A172 (cell line): Measurements from ENCODE around the gene OSBP. TPM values are rescaled to one million over a fixed set of nuclear protein-coding genes. Genes with fewer than 3 reads are reported as not detected.
"Not testable (repeated sequence)": the region's sequence is repeated elsewhere in the genome, so short reads cannot be mapped to it uniquely, and the experiment has no call there.

Experiments used
- DNase-seq: peaks from one replicate; pipeline ENCODE4 v3.0.0-alpha.2; 2015; ENCODE audit warnings: low spot score
- total RNA-seq: library from RNA; depleted of rRNA; stranded (reverse); fragments of >200 nt; shearing (Covaris generic); gene quantifications from 2 replicates; pipeline ENCODE4 v1.2.3, GENCODE V29; 2014; rRNA removed

The OSBP gene
- total RNA-seq, 1 experiment from 2014 or later = 16.7 TPM

DNA sequence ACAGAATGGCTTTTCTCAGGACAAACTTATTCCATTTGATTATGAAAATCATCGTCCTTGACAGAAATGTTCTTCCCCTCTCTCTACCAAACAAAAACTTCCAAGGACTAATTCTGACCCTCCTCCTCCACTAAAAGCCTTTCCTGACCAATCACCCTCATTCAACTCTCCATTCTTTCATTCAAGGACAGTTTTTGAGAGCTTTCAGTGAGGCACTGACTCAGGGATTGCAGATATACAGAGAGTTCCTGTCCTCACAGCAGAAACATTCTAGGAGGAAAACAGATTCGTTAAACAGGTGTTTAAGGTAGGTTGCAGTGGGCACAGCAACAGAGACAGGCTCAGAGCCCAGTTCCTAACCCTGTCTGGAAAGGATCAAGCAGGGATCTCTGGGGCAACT, 62.7 kb downstream of the OSBP start:
- no peak for DNase-seq

DNA sequence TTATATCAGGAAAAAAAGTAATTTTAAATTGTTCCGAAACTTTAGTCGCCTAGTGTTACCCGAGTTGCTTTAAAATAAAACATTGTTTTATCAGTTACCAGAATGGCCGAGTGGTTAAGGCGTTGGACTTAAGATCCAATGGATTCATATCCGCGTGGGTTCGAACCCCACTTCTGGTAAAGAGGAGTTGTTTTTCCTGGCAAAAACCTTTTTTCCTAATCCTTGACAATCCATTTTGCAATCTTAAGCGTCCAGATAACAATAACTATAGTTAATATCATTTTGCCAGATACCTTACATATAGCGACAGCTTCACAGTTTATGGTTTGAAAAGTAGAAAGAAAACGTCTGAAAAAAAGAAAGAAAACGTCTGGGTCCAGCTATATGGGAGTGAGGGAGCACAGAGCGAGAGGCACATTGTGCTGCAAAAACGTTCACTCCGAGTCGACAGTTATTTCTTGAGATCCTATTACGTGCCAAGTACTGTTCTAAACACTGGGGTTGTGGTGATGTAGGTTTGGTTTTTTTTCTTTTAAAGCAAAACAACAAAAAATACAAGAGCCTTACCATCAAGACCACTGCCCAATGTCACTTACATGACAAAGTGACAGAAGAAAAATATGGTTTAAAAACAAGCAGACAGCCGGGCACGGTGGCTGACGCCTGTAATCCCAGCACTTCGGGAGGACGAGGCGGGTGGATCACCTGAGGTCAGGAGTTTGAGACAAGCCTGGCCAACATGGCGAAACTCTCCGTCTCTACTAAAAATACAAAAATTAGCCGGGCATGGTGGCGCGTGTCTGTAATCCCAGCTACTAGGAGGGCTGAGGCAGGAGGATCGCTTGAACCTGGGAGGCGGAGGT, 63.7 kb downstream of the OSBP start:
- DNase-seq = peak; percentile 78

DNA sequence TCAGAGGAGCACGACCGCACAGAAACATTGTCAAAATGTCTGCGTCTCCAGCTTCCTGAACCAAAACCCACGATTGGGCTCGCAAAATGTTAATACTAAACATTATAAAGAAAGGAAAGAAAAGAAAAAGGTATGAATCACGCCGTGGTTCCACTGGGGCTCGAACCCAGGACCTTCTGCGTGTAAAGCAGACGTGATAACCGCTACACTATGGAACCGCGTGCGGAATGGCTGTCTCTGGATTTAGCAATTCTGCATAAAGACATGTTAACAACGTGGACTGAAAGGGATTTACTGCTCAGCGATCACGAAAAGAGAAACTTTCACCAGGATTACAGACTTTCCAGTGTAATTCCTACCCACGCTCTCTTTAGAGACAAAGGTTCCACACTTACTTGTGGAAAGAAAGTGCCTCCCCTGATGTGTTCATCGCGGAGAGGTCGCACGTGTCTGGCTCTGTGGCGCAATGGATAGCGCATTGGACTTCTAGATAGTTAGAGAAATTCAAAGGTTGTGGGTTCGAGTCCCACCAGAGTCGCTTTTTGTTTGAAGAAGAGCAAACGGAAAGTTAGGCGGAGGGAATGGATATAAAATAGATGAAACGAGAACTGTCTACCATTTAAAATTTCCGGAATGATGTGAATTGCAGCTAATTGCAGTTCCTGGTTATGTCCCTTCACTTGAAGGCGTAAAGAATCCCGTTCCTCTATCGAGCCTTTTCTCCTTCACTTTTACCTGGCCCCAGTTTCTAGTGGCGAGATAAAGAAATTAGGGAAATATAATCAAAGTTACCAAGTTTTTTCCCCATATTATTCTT, 64.5 kb downstream of the OSBP start:
- peak; percentile 92 for DNase-seq

DNA sequence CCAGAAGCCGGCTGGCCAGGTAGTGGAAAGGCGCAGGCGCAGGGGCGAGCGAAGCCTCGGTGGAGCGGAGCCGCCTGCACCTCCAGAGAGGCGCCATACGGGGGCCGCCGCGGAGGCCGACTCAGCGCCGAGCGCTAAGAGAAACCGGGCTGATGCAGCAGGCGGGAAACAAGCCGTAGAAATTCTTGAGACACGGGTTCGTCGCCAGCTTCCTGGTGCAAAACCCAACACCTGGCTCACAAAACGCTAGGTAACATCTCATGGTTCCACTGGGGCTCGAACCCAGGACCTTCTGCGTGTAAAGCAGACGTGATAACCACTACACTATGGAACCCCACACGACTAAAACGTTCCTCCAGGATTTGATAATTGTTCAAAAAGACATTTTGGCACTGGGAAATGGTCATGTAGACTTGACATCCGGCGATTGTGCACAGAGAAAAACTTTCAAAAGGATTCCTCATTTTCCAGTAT, 65.2 kb downstream of the OSBP start:
- peak; percentile 95 for DNase-seq

DNA sequence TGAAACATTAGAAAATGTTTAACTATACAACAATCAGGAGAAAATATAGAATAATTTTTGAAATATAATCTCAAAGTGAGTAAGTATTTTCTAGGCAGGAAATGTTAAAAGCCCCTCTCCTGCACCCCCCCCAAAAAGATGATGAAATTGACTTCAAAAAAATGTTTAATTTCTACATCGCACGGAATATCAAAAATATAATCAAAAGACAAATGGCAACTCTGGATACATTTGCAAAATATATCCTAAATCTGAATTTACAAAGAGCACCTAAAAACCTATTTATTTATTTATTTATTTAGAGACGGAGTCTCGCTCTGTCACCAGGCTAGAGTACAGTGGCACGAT, 67.3 kb downstream of the OSBP start:
- no peak for DNase-seq

DNA sequence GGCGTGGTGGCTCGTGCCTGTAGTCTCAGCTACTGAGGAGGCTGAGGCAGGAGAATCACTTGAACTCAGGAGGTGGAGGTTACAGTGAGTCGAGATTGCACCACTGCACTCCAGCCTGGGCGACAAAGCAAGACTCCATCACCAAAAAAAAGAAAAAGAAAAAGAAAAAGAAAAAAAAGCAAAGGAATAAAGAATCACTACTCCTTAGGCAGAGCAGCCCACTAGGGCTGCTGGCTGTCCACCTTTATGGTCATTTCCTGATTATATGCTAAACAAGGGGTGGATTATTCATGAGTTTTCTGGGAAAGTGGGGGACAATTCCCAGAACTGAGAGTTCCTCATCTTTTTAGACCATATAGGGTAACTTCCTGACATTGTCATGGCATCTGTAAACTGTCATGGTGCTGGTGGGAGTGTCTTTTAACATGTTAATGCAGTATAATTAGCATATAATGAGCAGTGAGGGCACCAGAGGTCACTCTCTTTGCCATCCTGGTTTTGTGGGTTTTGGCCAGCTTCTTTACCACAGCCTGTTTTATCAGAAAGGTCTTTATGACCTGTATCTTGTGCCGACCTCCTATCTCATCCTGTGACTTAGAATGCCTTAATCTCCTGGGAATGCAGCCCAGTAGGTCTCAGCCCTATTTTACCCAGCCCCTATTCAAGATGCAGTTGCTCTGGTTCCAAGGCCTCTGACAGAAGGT, 67.8 kb downstream of the OSBP start:
- DNase-seq = peak; percentile 79

DNA sequence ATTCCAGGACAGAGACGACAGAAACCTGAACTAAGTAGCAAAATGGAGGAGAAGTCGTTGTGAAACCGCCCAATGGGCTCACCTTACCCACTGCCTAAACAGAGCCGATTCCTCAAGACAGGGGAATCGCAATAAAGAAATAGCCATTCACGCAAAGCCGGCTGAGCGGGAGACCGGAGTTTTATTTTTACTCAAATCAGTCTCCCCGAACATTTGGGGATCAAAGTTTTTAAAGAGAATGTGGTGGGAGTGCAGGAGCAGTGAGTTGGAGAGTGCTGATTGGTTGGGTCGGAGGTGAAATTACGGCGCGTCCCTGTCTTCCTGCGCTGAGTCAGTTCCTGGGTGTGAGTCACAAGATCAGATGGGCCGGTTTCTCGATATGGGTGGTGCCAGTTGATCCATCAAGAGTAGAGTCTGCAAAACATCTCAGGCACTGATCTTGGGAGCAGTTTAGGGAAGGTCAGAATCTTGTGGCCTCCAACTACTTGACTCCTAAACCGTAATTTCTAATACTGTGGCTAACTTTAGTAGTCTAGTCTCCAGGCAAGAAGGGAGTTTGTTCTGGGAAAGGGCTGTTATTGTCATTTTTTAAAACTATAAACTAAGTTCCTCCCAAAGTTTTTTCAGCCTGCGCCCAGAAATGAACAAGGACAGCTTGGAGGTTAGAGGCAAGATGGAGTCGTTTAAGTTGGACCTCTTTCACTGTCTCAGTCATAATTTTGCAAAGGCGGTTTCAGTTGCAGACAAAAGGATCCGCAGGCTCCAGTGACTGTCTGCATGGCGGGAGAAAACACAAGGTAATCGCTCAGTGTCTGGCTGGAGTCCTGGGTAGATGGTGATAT, 70.2 kb downstream of the OSBP start:
- DNase-seq = peak; percentile 98

DNA sequence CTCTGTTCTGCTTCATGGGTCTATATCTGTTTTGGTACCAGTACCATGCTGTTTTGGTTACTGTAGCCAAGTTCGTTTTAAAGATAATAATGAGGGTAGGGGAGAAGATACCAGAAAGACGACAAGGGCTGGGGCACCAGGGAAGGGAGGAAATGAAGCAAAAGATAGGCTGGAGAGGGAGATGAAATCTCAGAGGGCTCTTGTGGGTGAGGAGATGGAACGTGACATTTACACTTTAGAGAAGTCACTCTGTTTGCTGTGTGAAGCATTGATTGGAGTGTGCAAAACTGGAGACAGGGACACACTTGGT, 70.8 kb downstream of the OSBP start:
- no peak for DNase-seq

DNA sequence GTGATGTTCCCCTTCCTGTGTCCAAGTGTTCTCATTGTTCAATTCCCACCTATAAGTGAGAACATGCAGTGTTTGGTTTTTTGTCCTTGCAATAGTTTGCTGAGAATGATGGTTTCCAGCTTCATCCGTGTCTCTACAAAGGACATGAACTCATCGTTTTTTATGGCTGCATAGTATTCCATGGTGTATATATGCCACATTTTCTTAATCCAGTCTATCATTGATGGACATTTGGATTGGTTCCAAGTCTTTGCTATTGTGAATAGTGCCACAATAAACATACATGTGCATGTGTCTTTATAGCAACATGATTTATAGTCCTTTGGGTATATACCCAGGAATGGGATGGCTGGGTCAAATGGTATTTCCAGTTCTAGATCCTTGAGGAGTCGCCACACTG, 71.9 kb downstream of the OSBP start:
- not testable (repeated sequence) for DNase-seq

DNA sequence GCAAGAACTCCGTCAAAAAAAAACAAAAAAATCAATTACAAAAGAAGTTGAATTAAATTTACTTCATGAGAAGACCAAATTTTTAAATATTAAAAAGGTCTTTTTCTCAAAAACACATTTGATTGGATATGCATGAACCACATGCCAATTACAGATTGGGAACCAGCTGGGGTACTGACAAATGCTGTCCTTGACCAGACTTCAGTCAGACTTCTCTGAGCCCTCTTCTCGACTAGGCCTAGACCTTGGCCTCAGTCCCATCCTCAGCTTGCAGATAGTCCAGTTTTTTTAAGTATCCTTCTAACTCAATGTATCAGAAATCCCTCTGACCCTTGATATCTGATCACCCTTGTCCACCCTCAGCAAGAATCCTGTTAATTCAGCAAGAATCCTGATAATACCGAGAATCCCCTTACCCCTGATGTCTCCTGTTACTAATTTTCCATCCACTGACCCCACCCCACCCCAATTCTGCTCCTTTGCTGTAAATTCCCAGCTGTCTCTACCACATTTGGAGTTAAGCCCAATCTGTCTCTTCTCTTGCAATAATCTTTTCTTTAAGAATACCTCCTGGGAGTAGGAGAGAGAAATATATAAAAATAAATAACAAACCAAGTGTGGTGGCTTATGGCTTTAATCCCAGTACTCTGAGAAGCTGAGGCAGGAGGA, 73.3 kb downstream of the OSBP start:
- no peak for DNase-seq

DNA sequence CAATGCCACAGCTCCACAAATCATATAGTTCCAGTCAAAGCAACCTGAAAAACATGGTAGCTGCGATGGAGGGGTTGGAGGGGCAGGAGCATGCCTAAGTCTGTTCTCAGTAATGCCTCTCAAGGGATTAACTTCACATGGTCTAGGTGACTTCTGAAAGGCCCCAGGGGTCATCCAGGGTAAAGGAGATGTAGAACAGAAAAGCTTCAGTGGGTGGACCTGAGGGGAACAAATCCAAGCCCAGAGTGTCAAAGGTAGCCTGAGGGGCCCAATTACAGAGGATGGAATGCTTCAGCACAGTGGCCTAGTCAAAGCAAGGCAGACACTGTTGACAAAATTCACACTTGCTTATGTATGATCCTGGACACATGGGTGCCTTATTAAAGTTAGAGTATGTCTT, 80.9 kb downstream of the OSBP start:
- DNase-seq = no peak

DNA sequence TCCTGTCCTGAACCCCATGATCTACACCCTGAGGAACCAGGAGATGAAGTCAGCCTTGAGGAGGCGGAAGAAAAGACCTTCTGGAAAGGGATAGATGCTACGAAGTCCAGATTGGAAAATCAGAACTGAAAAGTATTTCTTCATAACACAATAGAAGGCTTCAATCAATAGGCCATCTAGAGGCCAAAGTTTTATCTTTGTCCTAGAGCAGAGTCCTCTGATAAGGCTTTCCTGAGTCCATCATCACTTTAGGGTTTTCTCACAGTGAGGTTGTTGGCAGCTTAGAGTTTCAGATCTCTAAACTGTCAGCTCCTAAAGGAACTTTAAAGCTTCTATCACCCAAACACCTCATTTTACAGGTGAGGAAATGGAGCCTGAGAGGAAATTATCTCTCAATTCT, 83.0 kb downstream of the OSBP start:
- DNase-seq = no peak

DNA sequence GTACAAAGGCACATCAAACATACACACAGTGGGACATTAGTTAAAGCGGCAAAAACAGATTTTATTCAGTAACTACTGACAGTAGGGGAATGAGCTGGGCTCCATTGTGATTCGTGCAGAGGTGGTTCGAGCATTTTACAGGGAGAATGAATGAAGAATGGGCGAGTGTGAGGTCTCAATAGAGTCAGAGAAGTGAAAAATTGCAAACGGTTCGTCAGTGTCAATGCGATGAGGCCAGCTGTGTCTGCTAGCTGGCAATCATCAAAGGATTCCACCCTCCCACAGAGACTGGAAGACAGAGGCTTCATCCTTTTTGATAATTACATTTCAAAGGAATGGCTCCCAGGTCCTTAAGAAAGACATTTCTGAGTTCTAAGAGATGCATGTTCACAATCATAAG, 86.9 kb downstream of the OSBP start:
- no peak for DNase-seq

Other genes starting within 250 kb of the OSBP start
- gene OR5A2, start 189.4 kb downstream of the OSBP start, total RNA-seq = not detected in 2 replicates
- gene OR5A1, start 179.3 kb downstream of the OSBP start, total RNA-seq = not detected in 2 replicates
- gene OR4D6, start 158.8 kb downstream of the OSBP start, total RNA-seq = not detected in 2 replicates
- not detected in 2 replicates for gene OR4D10, start 142.5 kb downstream of the OSBP start, total RNA-seq
- gene OR4D11, start 112.2 kb downstream of the OSBP start, total RNA-seq = not detected in 2 replicates
- not detected in 2 replicates for gene OR4D9, start 104.2 kb downstream of the OSBP start, total RNA-seq
- gene PATL1, start 53.3 kb upstream of the OSBP start, total RNA-seq = 19.9 and 20.3 TPM in 2 replicates
- gene OR10V1, start 98.1 kb upstream of the OSBP start, total RNA-seq = not detected in 2 replicates
- 53.2 and 70.0 TPM in 2 replicates for gene STX3, start 139.6 kb upstream of the OSBP start, total RNA-seq
- gene MRPL16, start 195.0 kb upstream of the OSBP start, total RNA-seq = 58.4 and 66.5 TPM in 2 replicates
- gene CBLIF, start 229.7 kb upstream of the OSBP start, total RNA-seq = not detected in 2 replicates